ENCODE data around the gene MAMDC4. TPM values are rescaled to one million over a fixed set of nuclear protein-coding genes. Genes with fewer than 3 reads are reported as not detected.

MAMDC4 gene
- total RNA-seq, 2 donors from 2014 or later = 6.5 to 25.7 TPM

DNA sequence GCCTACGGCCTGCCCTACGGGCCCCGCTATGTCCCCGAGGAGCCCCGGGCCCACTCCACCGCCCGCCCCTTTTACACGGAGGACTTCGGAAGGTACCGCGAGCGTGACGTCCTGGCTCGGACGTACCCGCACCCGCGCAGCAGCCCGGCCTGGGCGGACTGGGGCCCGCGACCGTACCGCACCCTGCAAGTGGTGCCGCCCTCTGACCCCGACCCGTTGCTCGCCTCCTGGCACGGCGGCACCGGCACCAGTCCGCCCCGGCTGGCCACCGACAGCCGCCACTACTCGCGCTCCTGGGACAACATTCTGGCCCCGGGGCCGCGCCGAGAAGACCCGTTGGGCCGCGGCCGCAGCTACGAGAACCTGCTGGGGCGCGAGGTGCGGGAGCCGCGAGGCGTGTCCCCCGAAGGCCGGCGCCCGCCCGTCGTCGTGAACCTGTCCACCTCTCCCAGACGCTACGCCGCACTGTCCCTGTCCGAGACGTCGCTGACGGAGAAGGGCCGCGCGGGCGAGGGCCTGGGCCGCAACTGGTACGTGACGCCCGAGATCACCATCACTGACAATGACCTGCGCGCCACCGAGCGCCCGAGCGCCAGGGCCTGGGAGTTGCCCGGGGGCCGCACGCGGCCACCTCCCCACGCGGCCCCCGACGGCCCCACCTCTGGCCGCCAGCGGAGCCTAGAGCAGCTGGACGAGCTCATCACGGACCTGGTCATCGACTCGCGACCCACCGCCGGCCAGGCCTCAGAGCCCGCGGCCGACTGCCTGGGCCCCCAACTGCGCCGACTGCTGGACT is 6.5 kb upstream of the MAMDC4 start:
- no peaks in the 10 kb centered on the region for H3K27me3 ChIP-seq
- no peaks in the 10 kb centered on the region for H3K9me3 ChIP-seq
- intact Hi-C loops (cut with DNase I) = no loop called here
- DNase-seq = no peak
- H3K4me3 ChIP-seq = no peak overlapping the region
- WGBS, 2 donors = 60 to 81% methylated on average over 19 to 71 of the region's 102 CpGs
- H3K4me1 ChIP-seq = peaks cover 59% of the 10 kb centered on the region
- ATAC-seq = no peak
- H3K36me3 ChIP-seq (replicated peaks in 1 of 2; ENCODE audit: insufficient read depth in 1 of 2, low read depth in 2 of 2) = no peaks in the 10 kb centered on the region
- no peak for TF ChIP-seq POLR2A (IDR thresholded peaks at IDR 0.05)
- TF ChIP-seq, protein P1, sequence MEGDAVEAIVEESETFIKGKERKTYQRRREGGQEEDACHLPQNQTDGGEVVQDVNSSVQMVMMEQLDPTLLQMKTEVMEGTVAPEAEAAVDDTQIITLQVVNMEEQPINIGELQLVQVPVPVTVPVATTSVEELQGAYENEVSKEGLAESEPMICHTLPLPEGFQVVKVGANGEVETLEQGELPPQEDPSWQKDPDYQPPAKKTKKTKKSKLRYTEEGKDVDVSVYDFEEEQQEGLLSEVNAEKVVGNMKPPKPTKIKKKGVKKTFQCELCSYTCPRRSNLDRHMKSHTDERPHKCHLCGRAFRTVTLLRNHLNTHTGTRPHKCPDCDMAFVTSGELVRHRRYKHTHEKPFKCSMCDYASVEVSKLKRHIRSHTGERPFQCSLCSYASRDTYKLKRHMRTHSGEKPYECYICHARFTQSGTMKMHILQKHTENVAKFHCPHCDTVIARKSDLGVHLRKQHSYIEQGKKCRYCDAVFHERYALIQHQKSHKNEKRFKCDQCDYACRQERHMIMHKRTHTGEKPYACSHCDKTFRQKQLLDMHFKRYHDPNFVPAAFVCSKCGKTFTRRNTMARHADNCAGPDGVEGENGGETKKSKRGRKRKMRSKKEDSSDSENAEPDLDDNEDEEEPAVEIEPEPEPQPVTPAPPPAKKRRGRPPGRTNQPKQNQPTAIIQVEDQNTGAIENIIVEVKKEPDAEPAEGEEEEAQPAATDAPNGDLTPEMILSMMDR (IDR thresholded peaks at IDR 0.05) = no peak
- H3K27ac ChIP-seq = no peak overlapping the region

DNA sequence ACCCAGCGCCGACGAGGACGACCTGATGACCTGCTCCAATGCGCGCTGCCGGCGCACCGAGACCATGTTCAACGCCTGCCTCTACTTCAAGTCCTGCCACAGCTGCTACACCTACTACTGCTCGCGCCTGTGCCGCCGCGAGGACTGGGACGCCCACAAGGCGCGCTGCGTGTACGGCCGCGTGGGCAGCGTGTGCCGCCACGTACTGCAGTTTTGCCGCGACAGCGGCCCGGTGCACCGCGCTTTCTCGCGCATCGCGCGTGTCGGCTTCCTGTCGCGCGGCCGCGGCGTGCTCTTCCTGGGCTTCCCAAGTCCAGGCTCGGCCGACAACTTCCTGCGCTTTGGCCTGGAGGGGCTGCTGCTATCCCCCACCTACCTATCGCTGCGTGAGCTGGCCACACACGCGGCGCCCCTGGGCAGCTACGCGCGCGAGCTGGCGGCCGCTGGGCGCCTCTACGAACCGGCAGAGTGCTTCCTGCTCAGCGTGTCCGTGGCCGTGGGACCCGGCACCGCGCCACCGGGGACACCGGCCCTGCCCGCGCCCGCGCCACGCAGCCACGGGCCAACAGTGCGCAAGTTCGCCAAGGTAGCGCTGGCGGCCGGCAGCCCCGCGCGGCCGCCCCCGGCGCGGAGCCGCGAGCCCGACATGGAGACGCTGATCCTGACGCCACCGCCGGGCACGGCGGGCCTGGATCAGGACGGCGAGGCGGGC is 5.6 kb upstream of the MAMDC4 start:
- H3K27me3 ChIP-seq = no peaks in the 10 kb centered on the region
- TF ChIP-seq, protein P1 (IDR thresholded peaks at IDR 0.05) = no peak
- TF ChIP-seq POLR2A (IDR thresholded peaks at IDR 0.05) = no peak
- WGBS, 2 donors = 33 to 80% methylated on average over 49 to 58 of the region's 98 CpGs
- no peak overlapping the region for H3K4me3 ChIP-seq
- H3K9me3 ChIP-seq = no peaks in the 10 kb centered on the region
- peaks cover 59% of the 10 kb centered on the region for H3K4me1 ChIP-seq
- DNase-seq (no peak), ATAC-seq (no peak)
- no peak overlapping the region for H3K27ac ChIP-seq
- intact Hi-C loops (cut with DNase I) = no loop called here
- no peaks in the 10 kb centered on the region for H3K36me3 ChIP-seq (replicated peaks in 1 of 2; ENCODE audit: insufficient read depth in 1 of 2, low read depth in 2 of 2)

DNA sequence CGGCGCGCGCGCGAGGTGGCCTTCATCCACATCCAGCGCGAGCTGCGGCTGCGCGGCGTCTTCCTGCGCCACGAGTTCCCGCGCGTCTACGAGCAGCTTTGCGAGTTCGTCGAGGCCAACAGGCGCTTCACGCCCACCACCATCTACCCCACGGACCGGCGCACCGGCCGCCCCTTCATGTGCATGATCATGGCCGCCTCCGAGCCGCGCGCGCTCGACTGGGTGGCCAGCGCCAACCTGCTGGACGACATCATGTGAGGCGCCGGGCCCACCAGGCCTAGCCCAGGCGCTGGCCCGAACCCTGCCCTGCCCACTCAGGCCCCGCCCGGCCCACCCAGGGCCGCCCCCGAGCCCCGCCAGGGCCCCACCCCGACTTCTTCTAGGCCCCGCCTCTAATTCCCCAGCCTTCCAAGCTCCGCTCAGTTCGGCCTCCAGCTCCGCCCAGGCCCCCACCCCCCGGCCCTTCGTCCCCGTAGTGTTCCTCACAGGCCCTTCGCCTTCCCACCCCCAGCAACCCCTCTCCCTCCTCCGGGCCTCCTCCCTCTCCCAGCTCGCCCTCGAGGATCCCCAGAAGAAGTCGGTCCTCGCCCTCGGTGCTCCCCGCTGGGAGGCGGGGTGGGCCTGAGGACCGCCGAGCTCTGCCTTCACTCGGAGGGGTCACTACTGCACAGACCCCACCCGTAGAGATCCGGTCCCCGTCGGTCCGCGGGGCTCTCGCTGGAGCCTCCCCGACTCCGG is 4.9 kb upstream of the MAMDC4 start:
- peak overlapping the region in 1 of 2 donors; percentile 72 for H3K4me3 ChIP-seq
- DNase-seq (peak; percentile 38 to 57 (median 50)), ATAC-seq (no peak)
- no peaks in the 10 kb centered on the region for H3K27me3 ChIP-seq
- peaks cover 59% of the 10 kb centered on the region for H3K4me1 ChIP-seq
- WGBS, 2 donors = 21 to 54% methylated on average over 13 to 59 of the region's 75 CpGs
- no peaks in the 10 kb centered on the region for H3K36me3 ChIP-seq (replicated peaks in 1 of 2; ENCODE audit: insufficient read depth in 1 of 2, low read depth in 2 of 2)
- intact Hi-C loops (cut with DNase I) = no loop called here
- TF ChIP-seq, protein P1 (IDR thresholded peaks at IDR 0.05) = no peak
- TF ChIP-seq POLR2A (IDR thresholded peaks at IDR 0.05) = no peak
- no peaks in the 10 kb centered on the region for H3K9me3 ChIP-seq
- H3K27ac ChIP-seq = peak overlapping the region; percentile 84 to 91 (median 89)

DNA sequence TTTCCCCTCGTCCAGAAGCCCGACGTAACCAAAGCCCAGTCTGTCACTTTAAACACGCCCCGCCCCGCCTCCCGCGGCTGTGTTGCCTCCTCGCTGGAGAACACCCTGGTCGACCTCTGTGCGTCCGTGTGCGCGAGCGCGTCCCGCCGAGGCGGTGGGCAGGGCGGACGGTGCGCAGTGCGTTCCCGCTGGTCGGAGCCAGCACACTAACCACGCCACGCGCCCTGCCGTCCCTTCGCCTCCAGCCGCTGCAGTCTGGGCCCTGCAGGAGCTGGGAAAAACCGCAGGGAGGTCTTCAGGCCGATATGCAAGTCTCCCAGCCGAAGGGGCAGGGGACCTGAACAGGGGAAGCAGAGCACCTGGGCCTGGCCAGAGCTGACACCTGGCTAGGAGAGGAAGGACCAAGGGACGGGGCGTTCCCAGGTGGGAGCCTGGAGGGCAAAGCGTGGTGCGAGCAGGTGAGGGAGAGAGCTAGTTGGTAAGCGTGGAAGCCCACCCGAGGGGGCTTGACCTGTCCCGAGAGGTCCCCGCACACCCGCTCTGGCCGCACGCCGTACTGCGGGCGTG is 4.2 kb upstream of the MAMDC4 start:
- intact Hi-C loops (cut with DNase I) = no loop called here
- H3K4me1 ChIP-seq = peaks cover 57% of the 10 kb centered on the region

More for the DNA sequence above, 4.2 kb upstream of the MAMDC4 start:
- TF ChIP-seq, protein P1 (IDR thresholded peaks at IDR 0.05) = peak in 3 of 7 experiments; percentile 2 to 13 (median 9)
- TF ChIP-seq POLR2A (IDR thresholded peaks at IDR 0.05) = peak; percentile 81 to 91 (median 87)
- 0% methylated on average over 48 of the region's 48 CpGs; no CpG with 5 or more reads in 1 of the 2 donors for WGBS, 2 donors
- DNase-seq (peak; percentile 91 to 95 (median 94)), ATAC-seq (peak; percentile 46)
- Histone ChIP-seq H3K27me3 (no peaks in the 10 kb centered on the region), H3K4me3 (peak overlapping the region; percentile 40 to 72), H3K9me3 (no peaks in the 10 kb centered on the region), H3K36me3 (replicated peaks in 1 of 2; ENCODE audit: insufficient read depth in 1 of 2, low read depth in 2 of 2) (no peaks in the 10 kb centered on the region), H3K27ac (peak overlapping the region; percentile 84 to 91 (median 89))

Measured in body of pancreas (tissue), 4 donors.